GM23338 (cell line): ENCODE measurements around the gene APOBR.

ENCODE experiments used
- CTCF ChIP-seq, 2 experiments: fragments of 200-600 bp in 1 of 2; sonication (generic) in 1 of 2; conservative IDR thresholded peaks; 2 replicates each; pipeline versions ENCODE4 v1.5.1 to v1.6.1; 2016 to 2017; ENCODE audit warnings: antibody characterized with exemption in 2 of 2, low read depth in 2 of 2, mild to moderate bottlenecking in 2 of 2, moderate library complexity in 1 of 2
- EZH2 ChIP-seq: fragments of 200-600 bp; sonication (generic); IDR thresholded peaks from one replicate; pipeline ENCODE4 v1.8.0; 2017; ENCODE audit warnings: antibody characterized with exemption, mild to moderate bottlenecking, low read depth; ENCODE audit not compliant: unreplicated experiment
- EZH2phosphoT487 ChIP-seq: fragments of 200-600 bp; sonication (generic); IDR thresholded peaks from one replicate; pipeline ENCODE4 v1.8.1; 2018; ENCODE audit warnings: antibody characterized with exemption; ENCODE audit not compliant: unreplicated experiment
- POLR2AphosphoS5 ChIP-seq: IDR thresholded peaks from 2 replicates; pipeline ENCODE4 v1.6.1; 2016; ENCODE audit warnings: antibody characterized with exemption, low read depth
- TF ChIP-seq, protein P1 (sequence below): IDR thresholded peaks from one replicate; pipeline ENCODE4 v1.6.1; 2018; ENCODE audit warnings: antibody characterized with exemption; ENCODE audit not compliant: unreplicated experiment
- TF ChIP-seq, protein P2 (sequence below): fragments of 250-450 bp; sonication (Bioruptor Pico); IDR thresholded peaks from 2 replicates; pipeline ENCODE4 v1.5.0; 2020; ENCODE audit warnings: mild to moderate bottlenecking, moderate library complexity

- no peak for TF ChIP-seq EZH2
- TF ChIP-seq, protein P1, sequence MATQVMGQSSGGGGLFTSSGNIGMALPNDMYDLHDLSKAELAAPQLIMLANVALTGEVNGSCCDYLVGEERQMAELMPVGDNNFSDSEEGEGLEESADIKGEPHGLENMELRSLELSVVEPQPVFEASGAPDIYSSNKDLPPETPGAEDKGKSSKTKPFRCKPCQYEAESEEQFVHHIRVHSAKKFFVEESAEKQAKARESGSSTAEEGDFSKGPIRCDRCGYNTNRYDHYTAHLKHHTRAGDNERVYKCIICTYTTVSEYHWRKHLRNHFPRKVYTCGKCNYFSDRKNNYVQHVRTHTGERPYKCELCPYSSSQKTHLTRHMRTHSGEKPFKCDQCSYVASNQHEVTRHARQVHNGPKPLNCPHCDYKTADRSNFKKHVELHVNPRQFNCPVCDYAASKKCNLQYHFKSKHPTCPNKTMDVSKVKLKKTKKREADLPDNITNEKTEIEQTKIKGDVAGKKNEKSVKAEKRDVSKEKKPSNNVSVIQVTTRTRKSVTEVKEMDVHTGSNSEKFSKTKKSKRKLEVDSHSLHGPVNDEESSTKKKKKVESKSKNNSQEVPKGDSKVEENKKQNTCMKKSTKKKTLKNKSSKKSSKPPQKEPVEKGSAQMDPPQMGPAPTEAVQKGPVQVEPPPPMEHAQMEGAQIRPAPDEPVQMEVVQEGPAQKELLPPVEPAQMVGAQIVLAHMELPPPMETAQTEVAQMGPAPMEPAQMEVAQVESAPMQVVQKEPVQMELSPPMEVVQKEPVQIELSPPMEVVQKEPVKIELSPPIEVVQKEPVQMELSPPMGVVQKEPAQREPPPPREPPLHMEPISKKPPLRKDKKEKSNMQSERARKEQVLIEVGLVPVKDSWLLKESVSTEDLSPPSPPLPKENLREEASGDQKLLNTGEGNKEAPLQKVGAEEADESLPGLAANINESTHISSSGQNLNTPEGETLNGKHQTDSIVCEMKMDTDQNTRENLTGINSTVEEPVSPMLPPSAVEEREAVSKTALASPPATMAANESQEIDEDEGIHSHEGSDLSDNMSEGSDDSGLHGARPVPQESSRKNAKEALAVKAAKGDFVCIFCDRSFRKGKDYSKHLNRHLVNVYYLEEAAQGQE, result no peak
- TF ChIP-seq CTCF (conservative IDR thresholded peaks at IDR 0.05; ENCODE audit: low read depth in 2 of 2), result no peak
- TF ChIP-seq, protein P2, sequence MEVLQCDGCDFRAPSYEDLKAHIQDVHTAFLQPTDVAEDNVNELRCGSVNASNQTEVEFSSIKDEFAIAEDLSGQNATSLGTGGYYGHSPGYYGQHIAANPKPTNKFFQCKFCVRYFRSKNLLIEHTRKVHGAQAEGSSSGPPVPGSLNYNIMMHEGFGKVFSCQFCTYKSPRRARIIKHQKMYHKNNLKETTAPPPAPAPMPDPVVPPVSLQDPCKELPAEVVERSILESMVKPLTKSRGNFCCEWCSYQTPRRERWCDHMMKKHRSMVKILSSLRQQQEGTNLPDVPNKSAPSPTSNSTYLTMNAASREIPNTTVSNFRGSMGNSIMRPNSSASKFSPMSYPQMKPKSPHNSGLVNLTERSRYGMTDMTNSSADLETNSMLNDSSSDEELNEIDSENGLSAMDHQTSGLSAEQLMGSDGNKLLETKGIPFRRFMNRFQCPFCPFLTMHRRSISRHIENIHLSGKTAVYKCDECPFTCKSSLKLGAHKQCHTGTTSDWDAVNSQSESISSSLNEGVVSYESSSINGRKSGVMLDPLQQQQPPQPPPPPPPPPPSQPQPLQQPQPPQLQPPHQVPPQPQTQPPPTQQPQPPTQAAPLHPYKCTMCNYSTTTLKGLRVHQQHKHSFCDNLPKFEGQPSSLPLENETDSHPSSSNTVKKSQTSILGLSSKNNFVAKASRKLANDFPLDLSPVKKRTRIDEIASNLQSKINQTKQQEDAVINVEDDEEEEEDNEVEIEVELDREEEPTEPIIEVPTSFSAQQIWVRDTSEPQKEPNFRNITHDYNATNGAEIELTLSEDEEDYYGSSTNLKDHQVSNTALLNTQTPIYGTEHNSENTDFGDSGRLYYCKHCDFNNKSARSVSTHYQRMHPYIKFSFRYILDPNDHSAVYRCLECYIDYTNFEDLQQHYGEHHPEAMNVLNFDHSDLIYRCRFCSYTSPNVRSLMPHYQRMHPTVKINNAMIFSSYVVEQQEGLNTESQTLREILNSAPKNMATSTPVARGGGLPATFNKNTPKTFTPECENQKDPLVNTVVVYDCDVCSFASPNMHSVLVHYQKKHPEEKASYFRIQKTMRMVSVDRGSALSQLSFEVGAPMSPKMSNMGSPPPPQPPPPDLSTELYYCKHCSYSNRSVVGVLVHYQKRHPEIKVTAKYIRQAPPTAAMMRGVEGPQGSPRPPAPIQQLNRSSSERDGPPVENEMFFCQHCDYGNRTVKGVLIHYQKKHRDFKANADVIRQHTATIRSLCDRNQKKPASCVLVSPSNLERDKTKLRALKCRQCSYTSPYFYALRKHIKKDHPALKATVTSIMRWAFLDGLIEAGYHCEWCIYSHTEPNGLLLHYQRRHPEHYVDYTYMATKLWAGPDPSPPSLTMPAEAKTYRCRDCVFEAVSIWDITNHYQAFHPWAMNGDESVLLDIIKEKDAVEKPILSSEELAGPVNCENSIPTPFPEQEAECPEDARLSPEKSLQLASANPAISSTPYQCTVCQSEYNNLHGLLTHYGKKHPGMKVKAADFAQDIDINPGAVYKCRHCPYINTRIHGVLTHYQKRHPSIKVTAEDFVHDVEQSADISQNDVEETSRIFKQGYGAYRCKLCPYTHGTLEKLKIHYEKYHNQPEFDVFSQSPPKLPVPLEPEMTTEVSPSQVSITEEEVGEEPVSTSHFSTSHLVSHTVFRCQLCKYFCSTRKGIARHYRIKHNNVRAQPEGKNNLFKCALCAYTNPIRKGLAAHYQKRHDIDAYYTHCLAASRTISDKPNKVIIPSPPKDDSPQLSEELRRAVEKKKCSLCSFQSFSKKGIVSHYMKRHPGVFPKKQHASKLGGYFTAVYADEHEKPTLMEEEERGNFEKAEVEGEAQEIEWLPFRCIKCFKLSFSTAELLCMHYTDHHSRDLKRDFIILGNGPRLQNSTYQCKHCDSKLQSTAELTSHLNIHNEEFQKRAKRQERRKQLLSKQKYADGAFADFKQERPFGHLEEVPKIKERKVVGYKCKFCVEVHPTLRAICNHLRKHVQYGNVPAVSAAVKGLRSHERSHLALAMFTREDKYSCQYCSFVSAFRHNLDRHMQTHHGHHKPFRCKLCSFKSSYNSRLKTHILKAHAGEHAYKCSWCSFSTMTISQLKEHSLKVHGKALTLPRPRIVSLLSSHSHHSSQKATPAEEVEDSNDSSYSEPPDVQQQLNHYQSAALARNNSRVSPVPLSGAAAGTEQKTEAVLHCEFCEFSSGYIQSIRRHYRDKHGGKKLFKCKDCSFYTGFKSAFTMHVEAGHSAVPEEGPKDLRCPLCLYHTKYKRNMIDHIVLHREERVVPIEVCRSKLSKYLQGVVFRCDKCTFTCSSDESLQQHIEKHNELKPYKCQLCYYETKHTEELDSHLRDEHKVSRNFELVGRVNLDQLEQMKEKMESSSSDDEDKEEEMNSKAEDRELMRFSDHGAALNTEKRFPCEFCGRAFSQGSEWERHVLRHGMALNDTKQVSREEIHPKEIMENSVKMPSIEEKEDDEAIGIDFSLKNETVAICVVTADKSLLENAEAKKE (CRISPR knock-in tag), result no peak
- no peak for TF ChIP-seq EZH2phosphoT487
- no peak for TF ChIP-seq POLR2AphosphoS5
Observed at GRCh38 chr16:28501258-28502232, 7.1 kb downstream of the APOBR start.
